DMS153 (cell line): Measurements from ENCODE around the gene SPACA5B.
"Not testable (repeated sequence)": the region's sequence is repeated elsewhere in the genome, so short reads cannot be mapped to it uniquely, and the experiment has no call there.

Source experiments
- DNase-seq: peaks from one replicate; lab custom pipeline; 2025; lab: John Stamatoyannopoulos, UW

Gene SPACA5B

GRCh38 chrX:48130326-48130725 lies at the start of gene SPACA5B:
SPACA5B (plus strand) TSS chrX:48130626; CDS start chrX:48130688, 62 bp downstream.
- not testable (repeated sequence) for DNase-seq

GRCh38 chrX:48083212-48083611 lies 47.2 kb upstream of the SPACA5B start:
- peak; percentile 3 for DNase-seq

GRCh38 chrX:48083706-48084105 lies 46.7 kb upstream of the SPACA5B start:
- DNase-seq: no peak

- DNase-seq: no peak
Observed at GRCh38 chrX:48086082-48086481, 44.3 kb upstream of the SPACA5B start.

GRCh38 chrX:48090123-48090522 lies 40.3 kb upstream of the SPACA5B start:
- no peak for DNase-seq

- not testable (repeated sequence) for DNase-seq
Observed at GRCh38 chrX:48092558-48092957, 37.9 kb upstream of the SPACA5B start.

GRCh38 chrX:48101443-48101842 lies 29.0 kb upstream of the SPACA5B start:
- no peak for DNase-seq

- no peak for DNase-seq
Observed at GRCh38 chrX:48102874-48103374, 27.5 kb upstream of the SPACA5B start.

GRCh38 chrX:48107717-48108116 lies 22.7 kb upstream of the SPACA5B start:
- DNase-seq: peak; percentile 78

- DNase-seq: not testable (repeated sequence)
Observed at GRCh38 chrX:48125286-48125685, 5.1 kb upstream of the SPACA5B start.

GRCh38 chrX:48132308-48132844 lies 1.9 kb downstream of the SPACA5B start:
- not testable (repeated sequence) for DNase-seq

- not testable (repeated sequence) for DNase-seq
Observed at GRCh38 chrX:48139076-48139475, 8.7 kb downstream of the SPACA5B start.

GRCh38 chrX:48141810-48142508 lies 11.5 kb downstream of the SPACA5B start:
- not testable (repeated sequence) for DNase-seq

GRCh38 chrX:48142697-48143096 lies 12.3 kb downstream of the SPACA5B start:
- DNase-seq: not testable (repeated sequence)

GRCh38 chrX:48153769-48154168 lies 23.3 kb downstream of the SPACA5B start:
- no peak for DNase-seq

GRCh38 chrX:48154796-48155195 lies 24.4 kb downstream of the SPACA5B start:
- DNase-seq: no peak

- DNase-seq: no peak
Observed at GRCh38 chrX:48156014-48156413, 25.6 kb downstream of the SPACA5B start.

GRCh38 chrX:48165241-48165640 lies 34.8 kb downstream of the SPACA5B start:
- DNase-seq: no peak

GRCh38 chrX:48166322-48166721 lies 35.9 kb downstream of the SPACA5B start:
- DNase-seq: not testable (repeated sequence)

- no peak for DNase-seq
Observed at GRCh38 chrX:48179691-48180090, 49.3 kb downstream of the SPACA5B start.

- no peak for DNase-seq
Observed at GRCh38 chrX:48180811-48181210, 50.4 kb downstream of the SPACA5B start.

GRCh38 chrX:48181882-48182281 lies 51.5 kb downstream of the SPACA5B start:
- DNase-seq: not testable (repeated sequence)
